ENCODE measurements around the gene POLQ. TPM values are rescaled to one million over a fixed set of nuclear protein-coding genes. Genes with fewer than 3 reads are reported as not detected.

The POLQ gene
- total and polyA plus RNA-seq, 2 donors (not counting 3 experiments of a cell fraction or from before 2014, with no cell fraction given), result 1.8 to 10.8 TPM

- Histone ChIP-seq H3K4me2 (ENCODE audit: insufficient read depth, low read length) (no peak overlapping the region), H3K36me3 (ENCODE audit: control insufficient read depth in 2 of 2, extremely low read depth in 1 of 2, insufficient read depth in 2 of 2, low read length in 2 of 2) (no peaks in the 10 kb centered on the region), H3K27ac (ENCODE audit: insufficient read depth, low read depth, low read length) (no peak overlapping the region), H3K4me3 (replicated peaks in 1 of 3; ENCODE audit: insufficient read depth in 1 of 3, low read depth in 1 of 3, low read length in 3 of 3) (no peak overlapping the region), H3K79me2 (ENCODE audit: control insufficient read depth, insufficient read depth, low read length) (no peaks in the 10 kb centered on the region), H2AFZ (ENCODE audit: low read depth, low read length) (no peak overlapping the region), H4K20me1 (replicated peaks; ENCODE audit: control insufficient read depth, extremely low read depth, insufficient read depth, low read length) (no peaks in the 10 kb centered on the region), H3K4me1 (ENCODE audit: control insufficient read depth, extremely low read depth, insufficient read depth, low read length) (no peaks in the 10 kb centered on the region), H3K9ac (replicated peaks; ENCODE audit: extremely low read depth, insufficient read depth, low read length) (no peak overlapping the region), H3K9me1 (replicated peaks; ENCODE audit: control insufficient read depth, extremely low read depth, insufficient read depth, low read length) (no peaks in the 10 kb centered on the region), H3K27me3 (ENCODE audit: control insufficient read depth in 2 of 2, insufficient read depth in 2 of 2, low read length in 2 of 2) (no peaks in the 10 kb centered on the region), H3K9me3 (replicated peaks; ENCODE audit: control insufficient read depth, insufficient read depth, low read length) (no peaks in the 10 kb centered on the region)
- dilution Hi-C loops (cut with MboI; ENCODE audit: extremely low pct_ligation_motif_present, low sequenced_read_pairs), result no loop called here
- ChIA-PET CTCF (interaction anchor here (2.0 kb wide), 1 partner anchor 12 kb away, joined by 8 read pairs; no protein-coding TSS in a partner anchor), POLR2A (no interaction called here)
- FAIRE-seq (no peak), DNase-seq (ENCODE audit: low read depth, low spot score) (no peak)
- intact Hi-C loops (cut with micrococcal nuclease), result no loop called here
- TF ChIP-seq GATA2 (IDR thresholded peaks at IDR 0.05; ENCODE audit: insufficient read depth, insufficient read length, low read depth, low read length) (no peak), JUN (IDR thresholded peaks at IDR 0.05; ENCODE audit: borderline replicate concordance, insufficient read depth, insufficient read length, low read depth) (no peak), EZH2 (IDR thresholded peaks at IDR 0.05; ENCODE audit: borderline replicate concordance, low read depth, low read length, severe bottlenecking) (no peak), CTCF (IDR thresholded peaks at IDR 0.05; ENCODE audit: extremely low read depth in 1 of 2, insufficient read depth in 1 of 2, low read depth in 1 of 2, low read length in 2 of 2) (no peak), MAX (IDR thresholded peaks at IDR 0.05; ENCODE audit: insufficient read depth, insufficient read length) (no peak), MYC (IDR thresholded peaks at IDR 0.05; ENCODE audit: low read depth, low read length) (no peak), POLR2A (IDR thresholded peaks at IDR 0.05; ENCODE audit: low read depth, low read length) (no peak), POLR2AphosphoS5 (IDR thresholded peaks at IDR 0.05; ENCODE audit: insufficient read depth, low read depth, low read length) (no peak), FOS (IDR thresholded peaks at IDR 0.05; ENCODE audit: borderline replicate concordance, insufficient read depth, low read length) (no peak)
- BruUV-seq (replicated peaks), result no TSS peak
Observed at GRCh38 chr3:121430664-121431215, 115.0 kb downstream of the POLQ start.

All from endothelial cell of umbilical vein (primary cell).